ENCODE results near the gene TRIP10. TPM values are rescaled to one million over a fixed set of nuclear protein-coding genes. Genes with fewer than 3 reads are reported as not detected.

TRIP10 gene
- total and polyA plus RNA-seq, 10 of the 15 experiments (the other 5 are each of a cell fraction or from before 2014, with no cell fraction given), result 0.79 to 54.5 (median 32.5) TPM

- TF ChIP-seq CEBPZ (IDR thresholded peaks at IDR 0.05; ENCODE audit: low read depth, low read length), result no peak
- TF ChIP-seq EGR1 (IDR thresholded peaks at IDR 0.05; ENCODE audit: borderline replicate concordance in 1 of 2, low read depth in 2 of 2, low read length in 2 of 2), result no peak
- in situ Hi-C loops (cut with MboI), result no loop called here
Observed at GRCh38 chr19:6691342-6691741, 48.1 kb upstream of the TRIP10 start.

GRCh38 chr19:6692027-6692426 is 47.5 kb upstream of the TRIP10 start:
- in situ Hi-C loops (cut with MboI), result no loop called here
- Histone ChIP-seq H4K20me1 (ENCODE audit: control insufficient read depth, insufficient read depth) (no peaks in the 10 kb centered on the region), H3K4me1 (ENCODE audit: control insufficient read depth, insufficient read depth, low read length) (no peaks in the 10 kb centered on the region), H3K4me2 (ENCODE audit: control insufficient read depth, insufficient read depth) (no peak overlapping the region), H3K27me3 (replicated peaks in 1 of 2; ENCODE audit: control insufficient read depth in 2 of 2, insufficient read depth in 2 of 2, low read length in 1 of 2) (no peaks in the 10 kb centered on the region), H3K79me2 (ENCODE audit: control insufficient read depth, insufficient read depth, low read length) (no peaks in the 10 kb centered on the region), H2AFZ (ENCODE audit: control insufficient read depth, low read depth, low read length) (no peak overlapping the region), H3K27ac (ENCODE audit: control insufficient read depth, insufficient read depth) (no peak overlapping the region), H3K36me3 (ENCODE audit: control insufficient read depth in 2 of 2, insufficient read depth in 2 of 2, low read length in 1 of 2) (no peaks in the 10 kb centered on the region), H3K9ac (ENCODE audit: control insufficient read depth, insufficient read depth, low read length) (no peak overlapping the region), H3K9me3 (replicated peaks; ENCODE audit: control insufficient read depth, insufficient read depth, low read length) (peaks cover 1% of the 10 kb centered on the region; the same call in 1 of the 3 replicates), H3K4me3 (no peak overlapping the region)
- DNase-seq (ENCODE audit: low read depth, low spot score), result no peak
- 11% methylated on average over 10 of the region's 10 CpGs for WGBS (ENCODE audit: insufficient coverage, insufficient replicate concordance, low lambda C conversion rate, missing lambda C conversion rate)
- POLR2A ChIA-PET, result no interaction called here
- TF ChIP-seq FOXK2 (IDR thresholded peaks at IDR 0.05), result no peak
- peak in 1 of 3 experiments; percentile 7; a peak in 1 of 6 replicates for TF ChIP-seq CTCF (IDR thresholded peaks at IDR 0.05 in 2 of 3, conservative IDR thresholded peaks at IDR 0.05 in 1 of 3; ENCODE audit: control insufficient read depth in 2 of 3, extremely low read depth in 1 of 3, insufficient read depth in 1 of 3, low read depth in 3 of 3, low read length in 3 of 3)
- no peak for TF ChIP-seq PRDM15 (CRISPR knock-in tag; IDR thresholded peaks at IDR 0.05)
- BruUV-seq (replicated peaks), result no TSS peak
- CTCF ChIA-PET, result no interaction called here
- FAIRE-seq, result no peak
- ATAC-seq, result no peak
- intact Hi-C loops (cut with micrococcal nuclease; ENCODE audit: unreplicated experiment), result no loop called here
- SMC1A ChIA-PET (ENCODE audit: uncharacterized antibody, unreplicated experiment), result no interaction called here
- RAD21 ChIA-PET (ENCODE audit: unreplicated experiment), result no interaction called here

More at GRCh38 chr19:6691342-6691741, 48.1 kb upstream of the TRIP10 start:
- SMC1A ChIA-PET (ENCODE audit: uncharacterized antibody, unreplicated experiment), result no interaction called here
- no peaks in the 10 kb centered on the region for H3K36me3 ChIP-seq (ENCODE audit: control insufficient read depth in 2 of 2, insufficient read depth in 2 of 2, low read length in 1 of 2)
- no peaks in the 10 kb centered on the region for H3K79me2 ChIP-seq (ENCODE audit: control insufficient read depth, insufficient read depth, low read length)
- FAIRE-seq (no peak), ATAC-seq (no peak), DNase-seq (ENCODE audit: low read depth, low spot score) (no peak)
- intact Hi-C loops (cut with micrococcal nuclease; ENCODE audit: unreplicated experiment), result no loop called here
- H3K4me1 ChIP-seq (ENCODE audit: control insufficient read depth, insufficient read depth, low read length), result no peaks in the 10 kb centered on the region
- no peaks in the 10 kb centered on the region for H4K20me1 ChIP-seq (ENCODE audit: control insufficient read depth, insufficient read depth)
- H3K9ac ChIP-seq (ENCODE audit: control insufficient read depth, insufficient read depth, low read length), result no peak overlapping the region
- 85% methylated on average over 8 of the region's 8 CpGs for WGBS (ENCODE audit: insufficient coverage, insufficient replicate concordance, low lambda C conversion rate, missing lambda C conversion rate)
- H3K4me3 ChIP-seq, result no peak overlapping the region
- H3K9me3 ChIP-seq (replicated peaks; ENCODE audit: control insufficient read depth, insufficient read depth, low read length), result peaks cover 1% of the 10 kb centered on the region; the same call in 1 of the 3 replicates
- no peak overlapping the region for H3K27ac ChIP-seq (ENCODE audit: control insufficient read depth, insufficient read depth)
- CTCF ChIA-PET, result no interaction called here
- no peaks in the 10 kb centered on the region for H3K27me3 ChIP-seq (replicated peaks in 1 of 2; ENCODE audit: control insufficient read depth in 2 of 2, insufficient read depth in 2 of 2, low read length in 1 of 2)
- POLR2A ChIA-PET, result interaction anchor here (0.7 kb wide), 1 partner anchor 165 kb away, joined by 4 read pairs; no protein-coding TSS in a partner anchor
- no peak overlapping the region for H3K4me2 ChIP-seq (ENCODE audit: control insufficient read depth, insufficient read depth)
- RAD21 ChIA-PET (ENCODE audit: unreplicated experiment), result interaction anchor here (1.5 kb wide), 1 partner anchor 11 kb away, joined by 4 read pairs; no protein-coding TSS in a partner anchor
- H2AFZ ChIP-seq (ENCODE audit: control insufficient read depth, low read depth, low read length), result no peak overlapping the region
- BruUV-seq (replicated peaks), result no TSS peak

Data from GM12878 (cell line).